Measurements from ENCODE around the gene TUB.

The TUB gene

DNA sequence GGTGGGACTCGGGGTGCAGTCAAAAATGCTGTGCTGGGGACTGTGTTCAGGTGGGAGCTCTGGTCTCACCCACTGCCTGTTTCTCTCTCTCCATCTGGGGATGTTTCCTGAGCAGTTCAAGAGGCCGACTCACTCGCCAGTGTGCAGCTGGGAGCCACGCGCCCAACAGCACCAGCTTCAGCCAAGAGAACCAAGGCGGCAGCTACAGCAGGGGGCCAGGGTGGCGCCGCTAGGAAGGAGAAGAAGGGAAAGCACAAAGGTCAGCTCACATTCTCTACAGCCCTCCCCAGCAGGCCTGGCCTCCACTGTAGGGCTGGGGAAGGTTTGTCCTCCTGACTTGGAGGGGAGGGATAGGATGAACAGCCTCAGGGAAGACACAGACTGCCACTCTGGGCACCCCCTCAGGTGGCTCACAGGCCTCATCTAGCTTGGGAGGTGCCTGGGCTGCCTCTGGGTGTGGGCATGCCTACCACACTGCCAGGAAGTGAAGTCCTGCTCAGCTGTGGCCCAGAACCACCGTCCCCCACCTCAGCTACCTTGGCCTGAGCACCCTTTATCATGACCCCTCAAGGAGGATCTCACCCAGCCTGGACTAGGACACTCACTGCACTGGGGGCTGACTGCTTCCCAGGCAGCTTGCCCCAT is 13.0 kb downstream of the TUB start:
- DNase-seq = no peak

DNA sequence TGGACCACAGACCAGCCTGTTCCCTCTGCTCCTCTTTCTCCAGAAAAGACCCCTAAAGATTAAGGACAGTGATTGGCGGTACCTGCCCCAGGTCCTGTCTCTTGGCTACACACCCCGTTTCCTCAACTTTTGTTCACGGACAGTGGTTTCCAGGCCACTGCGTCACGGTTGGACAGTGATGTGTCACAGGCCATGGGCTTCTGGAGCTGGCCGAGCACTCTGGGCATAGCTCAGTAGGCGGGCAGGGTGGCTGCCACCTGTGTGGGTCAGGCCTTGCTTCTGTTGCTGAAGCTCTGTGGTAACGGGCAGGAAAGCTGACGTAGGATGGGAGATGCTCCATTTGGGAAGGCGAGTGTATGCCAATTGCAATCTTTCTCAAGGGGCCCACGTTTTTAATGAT is 13.6 kb downstream of the TUB start:
- DNase-seq = no peak

DNA sequence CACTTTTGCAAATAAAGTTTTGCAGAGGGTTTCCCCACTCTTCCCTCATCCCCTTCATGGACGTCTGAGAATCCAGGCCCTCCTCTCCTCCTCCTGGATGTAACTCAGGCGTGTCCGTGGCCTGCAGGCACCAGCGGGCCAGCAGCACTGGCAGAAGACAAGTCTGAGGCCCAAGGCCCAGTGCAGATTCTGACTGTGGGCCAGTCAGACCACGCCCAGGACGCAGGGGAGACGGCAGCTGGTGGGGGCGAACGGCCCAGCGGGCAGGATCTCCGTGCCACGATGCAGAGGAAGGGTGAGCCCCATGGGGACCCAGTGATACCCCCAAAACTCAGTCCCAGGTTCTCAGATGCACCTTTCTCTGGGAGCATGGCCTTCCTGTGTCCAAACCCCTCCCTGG is 14.4 kb downstream of the TUB start:
- no peak for DNase-seq

DNA sequence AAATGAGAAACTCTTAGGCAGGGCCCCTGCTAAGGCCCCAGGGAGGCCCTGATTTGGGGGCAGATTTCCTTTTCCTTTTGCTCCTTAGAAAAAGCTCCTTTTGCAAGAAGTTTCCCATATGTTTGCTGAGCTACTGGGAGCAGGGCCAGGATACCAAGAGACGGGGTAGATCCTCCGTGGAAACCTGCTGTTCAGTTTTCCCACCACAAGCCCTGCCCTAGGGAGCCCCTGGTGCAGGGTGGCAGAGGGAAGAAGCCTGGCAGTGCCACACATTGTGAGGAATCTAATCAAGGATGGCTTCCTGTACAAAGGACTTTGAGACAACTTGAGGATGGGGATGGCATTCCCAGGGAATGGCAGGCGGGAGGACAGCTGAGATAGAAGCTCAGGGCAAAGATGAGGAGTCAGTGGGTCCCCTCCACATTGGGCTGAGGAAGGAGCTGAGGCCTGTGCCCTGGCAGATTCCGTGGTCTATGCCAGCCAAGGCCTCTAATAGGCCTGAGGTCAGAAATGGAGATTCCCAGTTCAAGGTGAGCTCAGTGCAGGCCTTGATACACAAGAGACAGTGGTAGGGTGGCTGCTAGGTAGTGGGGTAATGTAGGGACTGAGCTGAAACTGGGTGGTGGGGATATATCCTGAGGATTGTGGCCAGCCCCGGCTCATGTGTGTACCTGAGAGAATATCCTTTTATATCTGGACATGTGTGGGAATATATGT is 15.0 kb downstream of the TUB start:
- DNase-seq = no peak

DNA sequence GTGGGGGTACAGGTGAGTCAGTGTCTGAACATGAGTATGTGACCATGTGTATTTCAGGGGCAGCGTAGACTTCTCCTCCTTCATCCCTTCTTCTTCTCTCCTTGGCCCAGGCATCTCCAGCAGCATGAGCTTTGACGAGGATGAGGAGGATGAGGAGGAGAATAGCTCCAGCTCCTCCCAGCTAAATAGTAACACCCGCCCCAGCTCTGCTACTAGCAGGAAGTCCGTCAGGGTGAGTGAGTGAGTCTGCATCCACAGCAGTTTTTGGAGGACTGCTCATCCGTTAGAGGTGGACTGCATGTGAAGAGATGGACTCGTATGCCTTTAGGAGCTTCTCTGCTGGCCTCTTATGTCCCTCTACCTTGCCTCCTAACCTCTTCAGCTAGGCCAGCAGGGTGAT is 15.6 kb downstream of the TUB start:
- no peak for DNase-seq

DNA sequence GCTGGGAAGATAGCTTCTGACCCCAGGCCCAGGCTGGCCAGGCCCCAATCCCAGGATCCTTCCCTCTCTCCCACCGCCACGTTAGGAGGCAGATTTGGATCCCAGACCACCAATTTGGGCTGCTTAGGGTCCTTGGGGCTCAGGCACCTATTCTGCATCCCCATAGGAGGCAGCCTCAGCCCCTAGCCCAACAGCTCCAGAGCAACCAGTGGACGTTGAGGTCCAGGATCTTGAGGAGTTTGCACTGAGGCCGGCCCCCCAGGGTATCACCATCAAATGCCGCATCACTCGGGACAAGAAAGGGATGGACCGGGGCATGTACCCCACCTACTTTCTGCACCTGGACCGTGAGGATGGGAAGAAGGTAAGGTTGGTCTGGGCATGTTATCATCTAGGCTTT is 16.1 kb downstream of the TUB start:
- no peak for DNase-seq

DNA sequence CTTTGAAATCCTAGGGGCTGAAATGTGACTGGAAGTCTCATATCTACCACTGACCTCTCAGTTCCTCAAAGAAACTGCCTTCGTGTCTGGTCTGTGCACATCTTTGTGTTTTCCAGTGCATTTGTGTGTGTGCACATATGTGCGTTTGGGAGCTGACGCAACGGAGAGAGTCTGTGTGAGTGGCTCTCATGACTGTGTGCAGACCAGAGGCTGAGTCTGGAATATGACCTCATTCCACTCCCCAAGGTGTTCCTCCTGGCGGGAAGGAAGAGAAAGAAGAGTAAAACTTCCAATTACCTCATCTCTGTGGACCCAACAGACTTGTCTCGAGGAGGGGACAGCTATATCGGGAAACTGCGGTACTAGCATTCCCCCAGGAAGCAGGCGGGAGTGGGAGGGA is 16.5 kb downstream of the TUB start:
- no peak for DNase-seq

DNA sequence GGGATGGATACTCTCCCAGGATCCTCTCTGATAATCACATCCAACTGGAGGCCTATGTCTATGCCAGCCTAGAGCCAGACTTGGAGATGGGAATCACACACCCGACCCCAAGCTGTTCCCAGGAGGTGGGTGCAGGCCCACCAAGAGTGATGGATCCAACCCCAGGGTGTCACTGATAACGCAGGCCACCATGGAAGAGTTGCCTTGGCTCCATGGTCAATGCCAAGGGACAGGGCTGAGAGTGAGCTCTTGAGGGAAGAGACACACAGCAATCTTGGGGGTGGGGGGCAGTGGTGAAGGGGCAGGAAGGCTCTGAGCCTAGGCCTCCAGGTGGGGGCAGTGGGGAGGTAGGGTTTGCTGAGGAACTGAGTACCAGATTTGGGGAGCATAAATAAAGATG is 16.9 kb downstream of the TUB start:
- no peak for DNase-seq

DNA sequence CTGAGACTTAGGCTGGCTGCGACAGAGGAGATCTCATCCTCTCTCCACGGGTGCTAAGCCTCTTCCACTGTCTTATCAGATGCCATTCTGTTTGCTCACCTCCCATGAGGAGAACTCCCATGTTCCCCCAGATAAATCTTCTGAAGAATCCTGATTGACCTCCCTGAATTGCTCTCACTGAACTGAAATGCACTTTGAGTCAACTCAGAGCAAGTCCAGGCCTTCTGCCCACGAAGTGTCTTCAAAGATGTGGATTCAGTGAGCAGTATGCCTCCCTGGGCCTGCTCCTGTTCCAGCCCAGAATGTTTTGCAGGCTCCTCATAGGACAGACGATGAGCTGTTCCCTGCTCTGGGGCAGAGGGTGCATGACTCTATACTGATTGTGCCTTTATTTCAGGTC is 17.4 kb downstream of the TUB start:
- no peak for DNase-seq

DNA sequence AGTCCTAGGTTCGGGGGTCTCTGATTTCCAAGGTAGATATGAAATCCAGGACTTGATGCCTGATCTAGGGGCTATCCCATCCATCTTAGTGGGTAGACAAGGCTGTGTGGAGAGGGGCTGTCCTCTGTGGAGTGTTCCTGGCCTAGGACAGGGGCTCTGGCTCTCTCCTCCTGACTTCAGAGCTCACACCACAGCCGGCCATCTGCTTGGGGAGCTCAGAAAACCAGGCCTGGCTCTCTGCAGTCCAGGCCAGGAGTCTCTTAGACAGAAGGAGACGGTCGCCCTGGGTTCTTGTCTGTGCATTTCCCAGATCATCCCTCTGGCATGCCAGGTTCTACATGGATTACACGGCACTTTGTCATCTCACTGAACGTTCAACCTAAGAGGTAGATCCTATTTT is 17.9 kb downstream of the TUB start:
- no peak for DNase-seq

DNA sequence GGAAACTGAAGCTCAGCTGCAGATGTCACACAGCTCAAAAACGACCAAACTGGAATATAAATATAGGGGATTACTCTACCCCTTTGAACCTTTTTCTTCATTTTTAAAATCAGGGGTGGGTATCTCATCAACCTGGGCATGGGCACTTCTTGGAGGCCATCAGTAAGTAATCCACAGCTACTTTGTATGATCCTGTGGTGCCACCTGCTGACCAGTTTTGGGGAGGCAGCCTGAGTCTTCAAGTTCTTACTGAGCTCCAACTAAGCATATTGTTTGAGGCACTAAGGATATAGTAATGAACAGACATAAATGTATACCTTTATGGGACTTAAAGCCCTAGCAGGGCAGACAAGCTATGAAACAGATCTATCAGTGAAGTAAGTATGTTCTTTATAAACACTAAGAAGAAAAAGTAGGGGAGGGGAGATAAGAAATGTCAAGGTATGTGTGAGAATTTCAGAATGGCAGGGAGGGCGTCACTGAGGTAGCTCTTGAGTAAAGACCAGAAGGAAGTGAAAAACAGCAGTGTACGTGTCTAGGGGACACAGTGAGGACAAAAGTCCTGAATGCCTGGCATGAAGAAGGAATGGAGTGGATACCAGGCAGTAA is 18.4 kb downstream of the TUB start:
- peak; percentile 63 for DNase-seq

DNA sequence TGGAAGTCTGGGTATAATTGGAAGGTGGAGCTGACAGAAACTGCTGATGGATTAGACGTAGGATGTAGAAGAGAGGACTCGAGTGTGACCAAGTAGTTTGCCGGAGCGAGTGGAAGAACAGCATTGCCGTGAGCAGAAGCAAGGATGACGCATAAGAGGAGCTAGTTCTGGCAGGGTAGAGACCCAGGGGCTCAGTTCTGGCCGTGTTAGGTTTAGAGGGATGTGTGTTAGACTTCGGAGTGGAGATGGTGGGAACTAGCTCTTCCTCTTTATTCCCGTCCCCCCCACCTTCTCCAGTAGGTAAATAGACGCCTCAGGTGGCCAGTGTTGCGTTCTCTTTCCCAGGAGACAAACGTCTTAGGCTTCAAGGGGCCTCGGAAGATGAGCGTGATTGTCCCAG is 19.1 kb downstream of the TUB start:
- DNase-seq = no peak

DNA sequence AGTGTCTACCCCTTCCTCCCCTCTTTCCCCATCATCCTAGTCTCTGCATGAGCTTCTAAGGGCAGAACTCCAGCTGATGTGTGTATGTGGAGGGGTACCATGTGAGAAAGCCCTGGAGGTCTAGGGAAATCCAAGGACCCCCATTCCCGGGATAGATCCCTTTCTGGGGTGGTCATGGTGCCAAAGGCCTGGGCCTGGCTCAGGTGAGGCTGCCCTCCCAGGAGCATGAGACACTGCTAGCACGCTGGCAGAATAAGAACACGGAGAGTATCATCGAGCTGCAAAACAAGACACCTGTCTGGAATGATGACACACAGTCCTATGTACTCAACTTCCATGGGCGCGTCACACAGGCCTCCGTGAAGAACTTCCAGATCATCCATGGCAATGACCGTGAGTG is 19.6 kb downstream of the TUB start:
- no peak for DNase-seq

DNA sequence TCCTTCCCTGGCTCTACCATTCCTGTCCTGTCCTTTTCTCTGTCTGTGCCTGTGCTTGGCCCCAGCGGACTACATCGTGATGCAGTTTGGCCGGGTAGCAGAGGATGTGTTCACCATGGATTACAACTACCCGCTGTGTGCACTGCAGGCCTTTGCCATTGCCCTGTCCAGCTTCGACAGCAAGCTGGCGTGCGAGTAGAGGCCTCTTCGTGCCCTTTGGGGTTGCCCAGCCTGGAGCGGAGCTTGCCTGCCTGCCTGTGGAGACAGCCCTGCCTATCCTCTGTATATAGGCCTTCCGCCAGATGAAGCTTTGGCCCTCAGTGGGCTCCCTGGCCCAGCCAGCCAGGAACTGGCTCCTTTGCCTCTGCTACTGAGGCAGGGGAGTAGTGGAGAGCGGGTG is 20.4 kb downstream of the TUB start:
- DNase-seq = no peak

DNA sequence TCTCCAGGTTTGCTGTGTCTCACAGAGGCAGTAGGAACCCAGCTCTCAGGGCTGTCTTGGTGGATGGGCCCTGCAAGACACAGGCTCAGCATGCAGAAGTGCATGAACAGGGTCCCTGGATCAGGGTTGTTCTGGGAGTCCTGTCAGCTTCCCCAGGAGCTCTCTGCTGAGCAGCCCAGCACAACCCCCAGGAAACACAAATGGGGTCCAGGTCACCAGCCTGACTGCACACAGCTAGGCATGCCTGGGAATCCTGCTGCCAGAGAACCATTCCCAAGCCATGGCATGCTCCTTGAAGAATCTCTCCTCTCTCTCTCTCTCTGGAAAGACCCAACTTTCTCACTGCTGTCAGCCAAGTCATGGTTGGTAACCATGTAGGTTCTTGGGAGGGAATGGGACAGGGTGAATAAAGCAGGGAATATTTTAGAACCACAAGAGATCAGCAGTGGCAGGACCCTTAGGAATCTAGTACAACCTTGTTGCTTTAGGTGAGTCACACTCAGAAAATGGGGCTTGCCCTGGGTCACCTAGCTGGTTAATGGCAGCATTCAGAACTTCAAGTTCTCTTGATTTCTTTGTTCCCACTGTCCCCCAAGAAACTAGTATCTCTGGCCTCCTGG is 21.4 kb downstream of the TUB start:
- DNase-seq = no peak

DNA sequence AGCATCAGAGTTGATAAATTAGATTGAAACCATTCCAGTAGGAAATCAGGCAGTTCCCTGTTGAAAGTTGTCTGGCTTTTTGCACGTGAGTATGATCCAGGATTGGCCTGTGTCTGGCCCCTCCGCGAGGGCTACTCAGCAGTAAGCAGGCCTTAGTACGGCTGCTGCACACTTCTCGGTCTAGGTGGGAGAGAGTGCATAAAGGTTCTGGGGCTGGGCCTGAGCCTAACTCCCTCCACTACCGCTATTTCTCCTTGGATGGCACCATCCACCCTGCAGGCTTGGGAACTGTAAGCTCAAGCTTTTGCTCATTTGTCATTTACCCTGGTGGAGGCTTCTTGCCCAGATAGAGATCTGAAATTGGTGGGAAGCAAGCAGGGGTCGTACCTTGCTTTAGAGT is 22.0 kb downstream of the TUB start:
- no peak for DNase-seq

DNA sequence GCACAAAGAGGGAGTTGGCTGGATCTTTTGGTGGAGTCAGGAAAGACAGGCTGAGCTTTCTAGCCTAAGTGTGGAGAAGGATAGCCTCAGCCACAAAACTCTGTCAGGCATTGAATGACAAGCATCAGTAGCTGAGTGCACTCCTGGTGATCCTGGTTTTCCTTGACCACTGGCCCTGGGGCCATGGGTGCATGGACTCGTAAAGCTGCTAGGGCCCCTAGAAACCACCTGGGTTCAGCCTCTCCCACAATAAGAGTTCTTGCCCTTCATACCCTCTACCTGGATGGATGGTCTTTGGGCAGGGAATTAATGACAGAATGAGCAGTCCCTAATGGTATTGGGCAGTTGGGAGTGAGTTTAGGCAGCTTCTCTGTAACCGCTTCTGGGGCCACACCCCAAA is 22.9 kb downstream of the TUB start:
- DNase-seq = no peak

DNA sequence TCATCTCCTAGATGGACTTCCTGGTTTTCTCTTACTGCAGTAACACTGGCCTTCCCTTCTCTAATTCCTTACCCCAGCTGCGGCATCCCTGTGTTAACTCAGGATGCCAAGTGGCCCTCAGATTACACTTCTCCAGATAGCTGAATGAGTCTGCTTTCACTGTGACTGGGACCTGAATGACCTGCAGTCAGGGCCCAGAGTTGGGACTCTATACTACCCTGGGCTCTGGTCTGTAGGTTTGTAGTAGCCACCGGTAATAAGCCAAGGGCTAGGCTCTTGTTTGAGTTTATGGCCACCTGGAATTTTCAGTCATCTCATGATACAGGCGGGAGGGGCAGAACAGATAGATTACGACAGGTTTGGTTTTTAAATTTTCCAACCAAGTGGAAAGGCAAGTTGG is 24.1 kb downstream of the TUB start:
- DNase-seq = no peak

DNA sequence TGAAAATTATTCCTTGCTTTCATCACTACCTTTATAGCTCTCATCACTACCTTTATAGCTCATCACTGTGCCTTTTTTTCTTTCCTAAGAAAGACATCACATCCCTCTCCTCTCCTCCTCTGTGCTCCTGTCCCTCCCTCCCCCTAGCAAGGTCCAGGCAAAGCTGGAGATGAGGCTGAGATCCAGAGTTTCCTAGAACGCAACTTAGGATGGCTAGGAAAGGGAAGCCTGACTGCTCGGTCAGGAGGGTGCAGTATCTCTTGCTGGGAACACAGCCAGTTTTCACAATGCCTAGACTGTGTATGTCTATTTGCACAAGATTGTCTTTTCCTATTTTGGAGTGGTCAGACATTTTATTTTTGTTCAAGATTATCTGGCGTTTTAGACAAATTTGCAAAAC is 24.7 kb downstream of the TUB start:
- DNase-seq = no peak

DNA sequence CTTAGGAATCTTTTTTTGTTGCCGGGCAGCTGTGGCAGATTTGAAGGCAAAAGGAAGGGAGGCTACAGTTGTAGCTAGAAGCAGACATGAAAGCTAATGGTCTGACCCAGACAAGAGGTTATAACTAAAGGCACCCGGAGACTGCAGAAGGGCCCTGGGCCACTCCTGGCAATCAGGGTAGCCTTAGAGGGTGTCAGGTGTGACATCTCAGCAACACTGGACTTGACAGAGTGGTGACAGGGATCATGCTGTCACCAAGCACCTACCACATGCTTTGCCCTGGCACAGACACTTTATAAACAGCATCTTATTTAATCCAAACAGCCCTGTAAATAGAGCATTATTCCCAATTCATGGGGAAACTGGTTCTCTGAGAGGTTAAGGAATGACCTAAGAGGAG is 25.7 kb downstream of the TUB start:
- DNase-seq = no peak

DNA sequence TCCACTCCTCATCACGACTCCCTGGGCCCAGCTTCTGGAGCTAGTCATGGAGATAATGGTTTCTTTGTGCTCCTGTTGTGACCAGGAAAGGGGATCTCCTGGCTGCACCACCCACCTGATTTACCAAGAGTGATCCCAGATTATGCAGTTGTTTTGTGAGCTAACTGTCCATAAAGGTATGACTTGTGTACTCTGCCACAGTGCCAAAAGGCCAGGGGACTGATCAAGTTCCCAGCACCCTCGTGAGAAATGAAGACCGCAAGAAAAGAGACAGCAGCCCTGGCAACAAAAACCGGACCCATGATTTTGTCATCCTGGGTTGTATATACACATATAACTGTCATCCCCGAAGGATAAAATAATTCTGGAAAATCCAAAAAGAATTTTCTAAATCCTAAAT is 26.6 kb downstream of the TUB start:
- no peak for DNase-seq

DNA sequence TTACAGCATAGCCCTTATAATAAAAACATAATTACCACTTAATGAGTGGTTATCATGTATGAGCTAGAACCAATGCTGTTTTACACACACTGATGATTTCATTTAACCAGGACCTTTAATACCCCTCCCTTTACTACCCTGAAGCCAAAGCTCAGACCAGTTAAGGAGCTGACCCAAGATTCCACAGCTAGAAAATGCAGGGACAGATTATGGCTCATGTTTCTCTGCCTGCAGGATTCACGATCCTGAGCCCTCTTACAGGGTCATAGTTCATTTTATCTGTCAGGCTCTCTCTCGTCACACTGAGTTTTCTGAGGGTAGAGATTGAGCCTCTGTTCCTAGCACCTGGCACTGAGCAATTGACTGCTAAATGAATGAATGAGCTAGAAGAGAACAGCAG is 27.4 kb downstream of the TUB start:
- no peak for DNase-seq

DNA sequence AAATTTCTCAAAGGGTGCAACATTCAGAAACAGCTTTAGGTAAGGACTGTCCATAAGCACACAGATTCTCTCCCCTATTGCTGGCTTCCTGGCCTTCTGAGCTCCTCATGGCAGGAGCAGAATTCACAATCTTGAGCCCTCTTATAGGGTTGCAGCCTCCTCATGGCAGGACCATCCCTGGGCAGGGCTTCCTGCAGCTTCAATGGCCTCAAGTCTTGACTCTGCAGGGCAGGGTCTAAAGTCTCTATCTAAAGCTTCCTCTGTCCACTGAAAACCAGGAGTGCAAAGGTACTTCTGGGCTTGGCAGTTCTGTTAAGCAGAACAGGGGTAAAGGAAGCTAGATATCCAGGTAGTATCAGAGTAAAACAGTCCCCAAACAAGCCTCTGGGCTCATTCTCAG is 28.7 kb downstream of the TUB start:
- DNase-seq = no peak

DNA sequence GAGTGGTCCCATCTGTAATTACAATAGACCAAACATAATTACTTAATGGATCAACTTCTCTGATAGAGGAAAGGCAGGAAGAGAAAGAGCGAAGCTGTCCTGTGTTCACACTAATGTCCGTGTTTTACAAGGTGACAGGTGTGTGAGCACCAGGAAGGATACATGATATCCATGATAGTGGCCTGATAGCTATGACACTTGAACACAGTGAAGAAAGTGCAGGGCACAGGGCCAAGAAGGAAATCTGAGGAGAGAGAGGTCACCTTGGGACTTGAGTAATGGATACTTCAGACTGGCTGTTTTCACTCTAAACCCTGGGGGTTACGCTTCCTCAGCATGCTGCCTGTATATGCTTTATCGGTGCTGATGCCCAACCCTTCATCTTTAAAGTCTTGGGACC is 29.4 kb downstream of the TUB start:
- no peak for DNase-seq
